IMR-90 (cell line): ENCODE measurements around the gene CADM1.

ENCODE experiments used
- MXI1 ChIP-seq: IDR thresholded peaks from 2 replicates; pipeline ENCODE4 v1.6.1; 2012; ENCODE audit warnings: low read depth, mild to moderate bottlenecking, low read length, moderate library complexity, borderline replicate concordance
- POLR2A ChIP-seq: IDR thresholded peaks from 2 replicates; pipeline ENCODE4 v1.6.1; 2012; ENCODE audit warnings: mild to moderate bottlenecking, low read depth, low read length

GRCh38 chr11:115503083-115503885, 931 bp downstream of the CADM1 start:
- TF ChIP-seq POLR2A, result no peak
- TF ChIP-seq MXI1, result peak; percentile 23; the same call in 1 of the 2 replicates
